GM19239 (cell line): ENCODE results near the gene KMO.

Source experiments
- DNase-seq: peaks from one replicate; pipeline ENCODE4 v3.0.0; 2011; ENCODE audit warnings: low spot score; ENCODE audit not compliant: insufficient read length
- FAIRE-seq: peaks from 2 replicates; lab custom pipeline; 2011; peaks lifted over from hg19 to GRCh38; lab: Jason Lieb, UNC

The KMO gene

GRCh38 chr1:241641773-241642592 lies 109.8 kb downstream of the KMO start:
- DNase-seq (no peak), FAIRE-seq (no peak)

- no peak for DNase-seq
- FAIRE-seq: no peak
Measured at GRCh38 chr1:241642593-241642944, 110.4 kb downstream of the KMO start.

GRCh38 chr1:241644259-241644658 lies 112.1 kb downstream of the KMO start:
- DNase-seq: no peak
- no peak for FAIRE-seq

- FAIRE-seq (no peak), DNase-seq (no peak)
Measured at GRCh38 chr1:241645199-241645598, 113.0 kb downstream of the KMO start.
